Upper lobe of right lung (tissue), 1 donor: ENCODE measurements around the gene LDLRAD3. TPM values are rescaled to one million over a fixed set of nuclear protein-coding genes. Genes with fewer than 3 reads are reported as not detected.

Experiments
- ATAC-seq: fragments of 200-7000 bp; cut with Tn5 transposase; one replicate; pipeline ENCODE4 v1.9.1; 2020; ENCODE audit warnings: mild to moderate bottlenecking, moderate library complexity
- DNase-seq: peaks from one replicate; pipeline ENCODE4 v3.0.0-alpha.2; 2020
- H3K27ac ChIP-seq: fragments of 200-600 bp; one replicate; pipeline ENCODE4 v1.8.0; 2022
- H3K27me3 ChIP-seq: fragments of 200-600 bp; one replicate; pipeline ENCODE4 v1.8.0; 2022; ENCODE audit warnings: mild to moderate bottlenecking
- H3K36me3 ChIP-seq: fragments of 200-600 bp; one replicate; pipeline ENCODE4 v1.8.0; 2022
- H3K4me1 ChIP-seq: fragments of 200-600 bp; one replicate; pipeline ENCODE4 v1.8.0; 2022
- H3K4me3 ChIP-seq: fragments of 200-600 bp; one replicate; pipeline ENCODE4 v1.8.0; 2022; ENCODE audit warnings: mild to moderate bottlenecking
- H3K9me3 ChIP-seq: fragments of 200-600 bp; one replicate; pipeline ENCODE4 v1.8.0; 2022
- CTCF ChIP-seq: fragments of 200-600 bp; IDR thresholded peaks from one replicate; pipeline ENCODE4 v1.8.0; 2022; ENCODE audit warnings: antibody characterized with exemption
- intact Hi-C: fragments of 100-400 bp; cut with DNase I; formaldehyde crosslinking; loops from one replicate; pipeline ENCODE4 v1.11.0; 2022
- total RNA-seq: library from RNA; stranded (reverse); fragmentation: NEBNext Ultra II Directional; extraction: Animal tissue kit (Norgen Biotek cat#: 25700); gene quantifications from one replicate; pipeline ENCODE4 v1.2.1, GENCODE V29; 2021
- donor health status: DM: no; HTN: yes; CAD: no; lungs with severe emphysema.

Gene LDLRAD3
- total RNA-seq, 1 donor from 2014 or later: 7.9 TPM

DNA sequence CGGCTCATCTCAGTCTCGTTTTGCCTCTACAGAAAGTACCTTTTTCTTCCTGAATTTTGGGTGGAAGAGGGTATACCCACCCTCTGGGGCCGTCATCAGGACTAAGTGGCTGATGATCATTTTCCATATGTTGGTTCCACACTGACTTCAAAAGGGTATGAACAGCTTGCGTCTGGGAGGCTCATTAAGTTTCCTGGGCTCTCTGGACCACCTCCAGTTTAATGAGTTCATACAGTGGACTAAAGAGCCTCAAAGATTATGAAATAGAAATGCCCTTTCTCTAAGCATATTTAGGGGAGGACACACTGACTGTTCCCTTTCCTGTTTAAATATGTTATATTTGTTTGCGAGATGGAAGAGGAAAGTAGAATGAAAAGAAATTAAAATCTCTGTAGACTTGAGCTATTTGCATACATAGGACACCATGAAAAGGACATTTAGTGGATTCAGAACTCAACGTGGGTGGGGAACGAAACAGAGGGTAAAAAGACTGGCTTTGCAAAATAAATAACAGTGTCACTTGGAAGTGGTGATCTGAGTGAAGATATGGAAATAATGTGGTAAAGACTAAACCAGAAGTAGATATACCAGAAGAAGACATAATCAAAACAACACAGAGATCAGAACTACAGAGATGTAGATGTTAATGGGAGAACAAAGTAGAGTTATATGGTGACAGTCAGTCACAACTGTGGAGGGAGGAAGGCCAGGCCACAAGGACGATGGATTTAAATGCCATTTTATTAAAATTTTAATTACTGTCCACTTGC lies 18.7 kb downstream of the LDLRAD3 start:
- Histone ChIP-seq H3K4me3 (no peak overlapping the region), H3K27ac (no peak overlapping the region), H3K36me3 (no peaks in the 10 kb centered on the region), H3K9me3 (no peaks in the 10 kb centered on the region), H3K27me3 (no peaks in the 10 kb centered on the region), H3K4me1 (no peaks in the 10 kb centered on the region)
- ATAC-seq (no peak), DNase-seq (no peak)
- intact Hi-C loops: no loop called here
- no peak for TF ChIP-seq CTCF

DNA sequence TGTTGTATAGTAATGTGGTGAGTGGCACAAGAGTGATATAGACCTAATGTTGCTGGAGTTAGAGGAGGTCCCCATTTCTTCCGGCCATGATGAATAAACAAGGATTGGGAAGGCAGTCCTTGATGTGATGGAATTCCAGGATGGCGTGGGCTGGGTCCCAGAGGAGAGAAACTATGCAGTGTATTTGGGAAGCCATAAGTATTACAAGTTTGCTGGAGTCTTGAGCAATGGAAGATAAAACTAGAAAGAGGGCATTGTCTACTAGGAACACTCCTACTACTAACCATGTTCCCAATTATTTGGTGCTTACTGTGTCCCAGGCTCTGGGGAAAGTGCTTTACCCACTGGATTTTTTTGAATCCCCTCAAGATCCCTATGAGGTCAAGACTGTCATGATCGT lies 20.0 kb downstream of the LDLRAD3 start:
- no peak for TF ChIP-seq CTCF
- H3K27ac ChIP-seq: no peak overlapping the region

GRCh38 chr11:35964841-35965240 lies 21.0 kb downstream of the LDLRAD3 start:
- no peak for ATAC-seq
- intact Hi-C loops: no loop called here
- no peak for DNase-seq
- Histone ChIP-seq H3K9me3 (no peaks in the 10 kb centered on the region), H3K27me3 (no peaks in the 10 kb centered on the region), H3K4me3 (no peak overlapping the region), H3K27ac (no peak overlapping the region), H3K4me1 (peaks cover 7% of the 10 kb centered on the region), H3K36me3 (no peaks in the 10 kb centered on the region)
- TF ChIP-seq CTCF: no peak

More for the DNA sequence above, 20.0 kb downstream of the LDLRAD3 start:
- Histone ChIP-seq H3K4me1 (no peaks in the 10 kb centered on the region), H3K36me3 (no peaks in the 10 kb centered on the region), H3K27me3 (no peaks in the 10 kb centered on the region), H3K9me3 (no peaks in the 10 kb centered on the region), H3K4me3 (no peak overlapping the region)
- no peak for DNase-seq
- ATAC-seq: no peak
- intact Hi-C loops: no loop called here

DNA sequence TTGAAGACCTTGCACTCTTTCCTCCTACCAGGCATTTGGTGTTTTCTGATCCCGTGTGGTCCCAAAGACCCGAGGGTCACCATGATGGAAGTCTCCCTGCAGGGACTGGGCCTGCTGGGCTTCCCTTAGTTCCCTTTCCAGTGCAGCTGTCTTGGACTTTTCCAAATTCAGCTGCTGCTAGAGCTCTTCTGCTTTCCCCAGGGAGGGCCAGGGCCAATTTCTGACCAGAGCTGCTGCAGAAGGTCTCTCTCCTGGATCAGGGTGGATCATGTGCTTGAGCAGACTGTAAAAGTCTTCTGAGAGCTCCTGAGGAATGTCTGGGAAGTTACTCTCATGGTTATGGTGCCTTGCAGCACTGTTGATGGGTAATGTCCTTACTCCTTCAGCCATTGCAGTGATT lies 23.2 kb downstream of the LDLRAD3 start:
- H3K27ac ChIP-seq: no peak overlapping the region
- H3K4me3 ChIP-seq: no peak overlapping the region
- no peak for TF ChIP-seq CTCF
- H3K27me3 ChIP-seq: no peaks in the 10 kb centered on the region
- no peak for ATAC-seq
- H3K9me3 ChIP-seq: no peaks in the 10 kb centered on the region
- H3K4me1 ChIP-seq: peaks cover 11% of the 10 kb centered on the region
- H3K36me3 ChIP-seq: no peaks in the 10 kb centered on the region
- DNase-seq: no peak
- intact Hi-C loops: no loop called here

DNA sequence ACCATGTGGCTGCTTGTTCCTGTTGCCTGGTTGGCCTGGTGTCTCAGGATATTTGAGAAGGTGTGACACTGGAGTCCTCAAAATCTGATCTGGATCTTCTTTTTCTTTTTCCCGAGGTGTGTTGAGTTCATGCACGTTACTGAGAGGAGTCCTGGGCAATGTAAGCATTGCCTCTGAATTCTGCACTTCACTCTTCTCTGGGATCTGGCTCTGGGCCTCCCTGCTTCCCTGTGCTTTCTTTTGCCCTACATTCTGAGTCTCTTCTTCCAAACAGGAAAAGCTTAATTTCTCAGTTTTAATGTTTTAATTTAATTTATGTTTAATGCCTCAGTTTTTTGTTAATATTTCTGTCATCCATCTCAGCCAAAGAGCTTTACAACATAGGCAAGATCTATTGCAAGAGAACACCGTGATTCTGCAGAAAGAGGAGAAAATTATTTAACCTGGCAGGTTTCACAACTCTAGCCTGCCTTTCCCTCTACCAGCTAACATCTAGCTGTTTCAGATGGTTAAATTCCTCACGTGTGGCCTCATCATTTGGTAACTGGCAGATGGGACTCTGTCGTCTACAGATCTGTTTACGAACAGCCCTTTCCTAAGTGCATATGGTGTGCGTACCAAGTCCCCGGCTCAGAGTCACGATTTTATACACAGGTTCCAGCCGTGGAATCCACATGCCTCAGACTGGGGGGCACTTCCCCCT lies 24.7 kb downstream of the LDLRAD3 start:
- TF ChIP-seq CTCF: no peak
- no peak for DNase-seq
- no peaks in the 10 kb centered on the region for H3K9me3 ChIP-seq
- peaks cover 11% of the 10 kb centered on the region for H3K4me1 ChIP-seq
- ATAC-seq: no peak
- H3K27ac ChIP-seq: no peak overlapping the region
- no peaks in the 10 kb centered on the region for H3K27me3 ChIP-seq
- no peak overlapping the region for H3K4me3 ChIP-seq
- no peaks in the 10 kb centered on the region for H3K36me3 ChIP-seq
- intact Hi-C loops: no loop called here
